HG03457 (cell line): ENCODE results near the gene ICE2.
"Not testable (repeated sequence)": the region's sequence is repeated elsewhere in the genome, so short reads cannot be mapped to it uniquely, and the experiment has no call there.

Experiments
- ATAC-seq: cut with Tn5 transposase; IDR thresholded peaks from one replicate; pipeline ENCODE4 v1.9.1; 2021; ENCODE audit warnings: moderate number of reproducible peaks; ENCODE audit not compliant: unreplicated experiment

The ICE2 gene

GRCh38 chr15:60448668-60449360 lies 30.1 kb downstream of the ICE2 start:
- ATAC-seq, result no peak

- ATAC-seq, result no peak
These were observed 34.5 kb downstream of the ICE2 start for GRCh38 chr15:60444289-60444912.

GRCh38 chr15:60442763-60443162 lies 36.2 kb downstream of the ICE2 start:
- no peak for ATAC-seq

- ATAC-seq, result no peak
These were observed 36.8 kb downstream of the ICE2 start for GRCh38 chr15:60442031-60442650.

GRCh38 chr15:60441331-60441730 lies 37.6 kb downstream of the ICE2 start:
- ATAC-seq, result no peak

- ATAC-seq, result no peak
These were observed 40.3 kb downstream of the ICE2 start for GRCh38 chr15:60438646-60439045.

- ATAC-seq, result no peak
These were observed 50.0 kb downstream of the ICE2 start for GRCh38 chr15:60428935-60429334.

- ATAC-seq, result no peak
These were observed 52.0 kb downstream of the ICE2 start for GRCh38 chr15:60426870-60427508.

- no peak for ATAC-seq
These were observed 53.5 kb downstream of the ICE2 start for GRCh38 chr15:60425461-60425860.

- no peak for ATAC-seq
These were observed 54.9 kb downstream of the ICE2 start for GRCh38 chr15:60424006-60424405.

GRCh38 chr15:60423537-60423936 lies 55.4 kb downstream of the ICE2 start:
- no peak for ATAC-seq

- ATAC-seq, result no peak
These were observed 57.4 kb downstream of the ICE2 start for GRCh38 chr15:60421544-60421943.

GRCh38 chr15:60420203-60420716 lies 58.7 kb downstream of the ICE2 start:
- no peak for ATAC-seq

GRCh38 chr15:60419753-60420152 lies 59.2 kb downstream of the ICE2 start:
- ATAC-seq, result no peak

GRCh38 chr15:60418096-60418495 lies 60.8 kb downstream of the ICE2 start:
- no peak for ATAC-seq

GRCh38 chr15:60417112-60417511 lies 61.8 kb downstream of the ICE2 start:
- no peak for ATAC-seq

- no peak for ATAC-seq
These were observed 62.5 kb downstream of the ICE2 start for GRCh38 chr15:60416484-60416883.

- ATAC-seq, result no peak
These were observed 64.8 kb downstream of the ICE2 start for GRCh38 chr15:60414016-60414682.

- no peak for ATAC-seq
These were observed 65.6 kb downstream of the ICE2 start for GRCh38 chr15:60413231-60413824.

GRCh38 chr15:60412807-60413206 lies 66.1 kb downstream of the ICE2 start:
- ATAC-seq, result not testable (repeated sequence)
